ENCODE measurements around the gene THAP11. TPM values are rescaled to one million over a fixed set of nuclear protein-coding genes. Genes with fewer than 3 reads are reported as not detected.

The THAP11 gene
- polyA plus RNA-seq, 3 donors, result 17.6 to 84.2 (median 52.5) TPM

- Histone ChIP-seq H4K20me1 (ENCODE audit: insufficient read depth, low read length) (peaks cover 57% of the 10 kb centered on the region), H3K4me2 (replicated peaks; ENCODE audit: extremely low read depth, low read length, poor library complexity, severe bottlenecking) (no peak overlapping the region)
- H3K4me3 Mint-ChIP-seq, result no peak overlapping the region
Observed at GRCh38 chr16:67858500-67858899, 16.4 kb downstream of the THAP11 start.

GRCh38 chr16:67860589-67861398, 18.7 kb downstream of the THAP11 start:
- H3K36me3 Mint-ChIP-seq, result peaks cover 26 to 31% of the 10 kb centered on the region in 2 donors
- peaks cover 4 to 12% of the 10 kb centered on the region in 2 donors for H3K4me1 ChIP-seq (ENCODE audit: control insufficient read depth in 1 of 2, insufficient read depth in 2 of 2, low read length in 2 of 2)
- peaks cover 42% of the 10 kb centered on the region for H4K20me1 ChIP-seq (ENCODE audit: insufficient read depth, low read length)
- no peak for TF ChIP-seq CTCF (IDR thresholded peaks at IDR 0.05)
- 97% methylated on average over 4 of the region's 8 CpGs for WGBS (ENCODE audit: insufficient coverage)
- H3K27me3 ChIP-seq (ENCODE audit: control insufficient read depth in 2 of 2, insufficient read depth in 2 of 2, low read length in 2 of 2), result no peaks in the 10 kb centered on the region
- H3K9me3 ChIP-seq (replicated peaks in 1 of 2; ENCODE audit: control insufficient read depth in 1 of 2, insufficient read depth in 1 of 2, low read length in 2 of 2), result no peaks in the 10 kb centered on the region
- no peaks in the 10 kb centered on the region for H3K27me3 Mint-ChIP-seq (ENCODE audit: low read depth in 3 of 3)
- no peak overlapping the region for H2AFZ ChIP-seq (ENCODE audit: insufficient read depth, low read depth, low read length, poor library complexity, severe bottlenecking)
- H3K4me3 Mint-ChIP-seq, result no peak overlapping the region
- intact Hi-C loops (cut with micrococcal nuclease), result no loop called here
- H3K36me3 ChIP-seq (replicated peaks in 1 of 2; ENCODE audit: control insufficient read depth in 1 of 2, insufficient read depth in 2 of 2, low read length in 2 of 2), result peaks cover 15 to 44% of the 10 kb centered on the region in 2 donors
- peak overlapping the region in 1 of 2 donors; percentile 59 for H3K27ac ChIP-seq (ENCODE audit: low read depth in 1 of 2, low read length in 2 of 2)
- no peak overlapping the region for H3K4me2 ChIP-seq (replicated peaks; ENCODE audit: extremely low read depth, low read length, poor library complexity, severe bottlenecking)
- H3K9ac ChIP-seq (ENCODE audit: insufficient read depth, low read length, poor library complexity, severe bottlenecking), result no peak overlapping the region
- peaks cover 83% of the 10 kb centered on the region for H3K79me2 ChIP-seq (ENCODE audit: insufficient read depth, low read length)
- H3K4me1 Mint-ChIP-seq, result peaks cover 23% of the 10 kb centered on the region
- no peak overlapping the region for H3K4me3 ChIP-seq (replicated peaks in 1 of 3; ENCODE audit: low read depth in 2 of 3, low read length in 3 of 3)
- H3K27ac Mint-ChIP-seq, result peak overlapping the region in 6 of 7 donors; percentile 65 to 92 (median 79)
- H3K9me3 Mint-ChIP-seq, result peaks cover 0 to 2% (median 0%) of the 10 kb centered on the region in 7 donors
- no peak for DNase-seq

More at GRCh38 chr16:67858500-67858899, 16.4 kb downstream of the THAP11 start:
- peak overlapping the region in 1 of 2 donors; percentile 66 for H3K27ac ChIP-seq (ENCODE audit: low read depth in 1 of 2, low read length in 2 of 2)
- no peak for TF ChIP-seq CTCF (IDR thresholded peaks at IDR 0.05)
- Mint-ChIP-seq H3K27ac (peak overlapping the region; percentile 68 to 92 (median 87)), H3K27me3 (ENCODE audit: low read depth in 3 of 3) (no peaks in the 10 kb centered on the region), H3K4me1 (peaks cover 26% of the 10 kb centered on the region), H3K36me3 (peaks cover 19 to 25% of the 10 kb centered on the region in 2 donors), H3K9me3 (peaks cover 0 to 2% (median 0%) of the 10 kb centered on the region in 7 donors)
- H3K27me3 ChIP-seq (ENCODE audit: control insufficient read depth in 2 of 2, insufficient read depth in 2 of 2, low read length in 2 of 2), result no peaks in the 10 kb centered on the region
- H2AFZ ChIP-seq (ENCODE audit: insufficient read depth, low read depth, low read length, poor library complexity, severe bottlenecking), result no peak overlapping the region
- DNase-seq, result no peak
- intact Hi-C loops (cut with micrococcal nuclease), result no loop called here
- H3K4me3 ChIP-seq (replicated peaks in 1 of 3; ENCODE audit: low read depth in 2 of 3, low read length in 3 of 3), result no peak overlapping the region
- H3K9ac ChIP-seq (ENCODE audit: insufficient read depth, low read length, poor library complexity, severe bottlenecking), result no peak overlapping the region
- H3K36me3 ChIP-seq (replicated peaks in 1 of 2; ENCODE audit: control insufficient read depth in 1 of 2, insufficient read depth in 2 of 2, low read length in 2 of 2), result peaks cover 14 to 31% of the 10 kb centered on the region in 2 donors
- H3K9me3 ChIP-seq (replicated peaks in 1 of 2; ENCODE audit: control insufficient read depth in 1 of 2, insufficient read depth in 1 of 2, low read length in 2 of 2), result no peaks in the 10 kb centered on the region
- peaks cover 4 to 12% of the 10 kb centered on the region in 2 donors for H3K4me1 ChIP-seq (ENCODE audit: control insufficient read depth in 1 of 2, insufficient read depth in 2 of 2, low read length in 2 of 2)
- peaks cover 96% of the 10 kb centered on the region for H3K79me2 ChIP-seq (ENCODE audit: insufficient read depth, low read length)
- 69% methylated on average over 4 of the region's 4 CpGs for WGBS (ENCODE audit: insufficient coverage)
